Measurements from ENCODE around the gene STXBP6.

- TF ChIP-seq EZH2 (IDR thresholded peaks at IDR 0.05; ENCODE audit: borderline replicate concordance, low read depth, low read length, severe bottlenecking) (no peak), POLR2AphosphoS5 (IDR thresholded peaks at IDR 0.05; ENCODE audit: insufficient read depth, low read depth, low read length) (no peak)
These were observed 46.4 kb downstream of the STXBP6 start for GRCh38 chr14:25003537-25003936.

Measured in endothelial cell of umbilical vein (primary cell).